ENCODE results near the gene OGFOD1. TPM values are rescaled to one million over a fixed set of nuclear protein-coding genes. Genes with fewer than 3 reads are reported as not detected.

Gene OGFOD1
- total and polyA plus RNA-seq, 2 of the 13 experiments (the other 11 are each of a cell fraction or from before 2014, with no cell fraction given), result 35.2 to 81.3 TPM

DNA sequence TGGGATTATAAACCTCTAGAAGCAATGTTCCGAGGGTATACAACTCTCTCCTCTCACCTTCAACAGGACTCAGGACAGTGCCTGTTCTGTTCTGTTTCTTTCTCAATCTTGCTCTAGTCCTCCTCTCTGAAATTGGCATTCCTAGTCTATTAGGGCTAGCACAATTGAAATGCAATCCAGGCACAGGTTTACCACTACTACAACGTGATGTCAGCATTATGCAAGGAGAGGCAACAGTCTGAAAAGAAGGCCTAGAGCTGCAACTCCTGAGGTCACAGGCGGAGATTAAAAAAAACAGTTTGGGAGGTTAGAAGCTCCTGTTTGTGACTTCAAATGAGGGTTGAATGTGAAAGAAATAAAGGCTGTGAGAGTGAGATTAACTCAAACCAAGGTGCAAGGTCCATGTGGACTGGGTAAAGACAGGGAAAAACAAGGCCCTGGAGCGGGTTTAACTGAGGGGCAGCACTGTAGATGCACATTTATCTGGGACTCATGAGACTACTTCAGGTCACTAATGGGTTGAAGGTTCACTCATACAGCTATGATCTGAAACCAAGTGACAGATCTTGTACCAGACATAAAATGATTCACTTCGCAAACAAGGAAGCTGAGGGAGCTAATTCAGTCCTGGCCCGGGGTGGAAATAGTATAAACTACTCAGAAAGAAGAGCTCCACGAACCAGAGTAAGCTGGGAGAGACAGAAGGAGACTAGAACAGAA, 42.8 kb upstream of the OGFOD1 start (continued):
- TF ChIP-seq, protein P1, sequence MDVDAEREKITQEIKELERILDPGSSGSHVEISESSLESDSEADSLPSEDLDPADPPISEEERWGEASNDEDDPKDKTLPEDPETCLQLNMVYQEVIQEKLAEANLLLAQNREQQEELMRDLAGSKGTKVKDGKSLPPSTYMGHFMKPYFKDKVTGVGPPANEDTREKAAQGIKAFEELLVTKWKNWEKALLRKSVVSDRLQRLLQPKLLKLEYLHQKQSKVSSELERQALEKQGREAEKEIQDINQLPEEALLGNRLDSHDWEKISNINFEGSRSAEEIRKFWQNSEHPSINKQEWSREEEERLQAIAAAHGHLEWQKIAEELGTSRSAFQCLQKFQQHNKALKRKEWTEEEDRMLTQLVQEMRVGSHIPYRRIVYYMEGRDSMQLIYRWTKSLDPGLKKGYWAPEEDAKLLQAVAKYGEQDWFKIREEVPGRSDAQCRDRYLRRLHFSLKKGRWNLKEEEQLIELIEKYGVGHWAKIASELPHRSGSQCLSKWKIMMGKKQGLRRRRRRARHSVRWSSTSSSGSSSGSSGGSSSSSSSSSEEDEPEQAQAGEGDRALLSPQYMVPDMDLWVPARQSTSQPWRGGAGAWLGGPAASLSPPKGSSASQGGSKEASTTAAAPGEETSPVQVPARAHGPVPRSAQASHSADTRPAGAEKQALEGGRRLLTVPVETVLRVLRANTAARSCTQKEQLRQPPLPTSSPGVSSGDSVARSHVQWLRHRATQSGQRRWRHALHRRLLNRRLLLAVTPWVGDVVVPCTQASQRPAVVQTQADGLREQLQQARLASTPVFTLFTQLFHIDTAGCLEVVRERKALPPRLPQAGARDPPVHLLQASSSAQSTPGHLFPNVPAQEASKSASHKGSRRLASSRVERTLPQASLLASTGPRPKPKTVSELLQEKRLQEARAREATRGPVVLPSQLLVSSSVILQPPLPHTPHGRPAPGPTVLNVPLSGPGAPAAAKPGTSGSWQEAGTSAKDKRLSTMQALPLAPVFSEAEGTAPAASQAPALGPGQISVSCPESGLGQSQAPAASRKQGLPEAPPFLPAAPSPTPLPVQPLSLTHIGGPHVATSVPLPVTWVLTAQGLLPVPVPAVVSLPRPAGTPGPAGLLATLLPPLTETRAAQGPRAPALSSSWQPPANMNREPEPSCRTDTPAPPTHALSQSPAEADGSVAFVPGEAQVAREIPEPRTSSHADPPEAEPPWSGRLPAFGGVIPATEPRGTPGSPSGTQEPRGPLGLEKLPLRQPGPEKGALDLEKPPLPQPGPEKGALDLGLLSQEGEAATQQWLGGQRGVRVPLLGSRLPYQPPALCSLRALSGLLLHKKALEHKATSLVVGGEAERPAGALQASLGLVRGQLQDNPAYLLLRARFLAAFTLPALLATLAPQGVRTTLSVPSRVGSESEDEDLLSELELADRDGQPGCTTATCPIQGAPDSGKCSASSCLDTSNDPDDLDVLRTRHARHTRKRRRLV (CRISPR knock-in tag; IDR thresholded peaks at IDR 0.05), result no peak
- TF ChIP-seq RARG (CRISPR knock-in tag; IDR thresholded peaks at IDR 0.05; ENCODE audit: low read depth), result no peak
- TF ChIP-seq ZNF720 (CRISPR knock-in tag; IDR thresholded peaks at IDR 0.05), result no peak
- TF ChIP-seq ZNF569 (CRISPR knock-in tag; IDR thresholded peaks at IDR 0.05; ENCODE audit: borderline replicate concordance), result no peak
- no peak for TF ChIP-seq ATF7-NPFF (CRISPR knock-in tag; IDR thresholded peaks at IDR 0.05; ENCODE audit: low read depth)
- TF ChIP-seq ZNF367 (CRISPR knock-in tag; IDR thresholded peaks at IDR 0.05; ENCODE audit: borderline replicate concordance), result no peak
- TF ChIP-seq CBX5 (CRISPR knock-in tag; IDR thresholded peaks at IDR 0.05; ENCODE audit: borderline replicate concordance), result no peak
- TF ChIP-seq PCBP1 (IDR thresholded peaks at IDR 0.05; ENCODE audit: borderline replicate concordance, low read depth, low read length), result no peak
- TF ChIP-seq HNRNPUL1 (IDR thresholded peaks at IDR 0.05; ENCODE audit: low read depth, low read length), result no peak
- TF ChIP-seq ZNF816 (CRISPR knock-in tag; IDR thresholded peaks at IDR 0.05; ENCODE audit: borderline replicate concordance), result no peak
- no peak for TF ChIP-seq SALL2 (CRISPR knock-in tag; IDR thresholded peaks at IDR 0.05)
- TF ChIP-seq HMGA1 (CRISPR knock-in tag; conservative IDR thresholded peaks at IDR 0.05), result no peak
- no peak for TF ChIP-seq ATF1 (CRISPR knock-in tag; IDR thresholded peaks at IDR 0.05)
- TF ChIP-seq ZNF124 (CRISPR knock-in tag; IDR thresholded peaks at IDR 0.05), result no peak
- no peak for TF ChIP-seq ZNF839 (CRISPR knock-in tag; IDR thresholded peaks at IDR 0.05; ENCODE audit: borderline replicate concordance)
- no peak for TF ChIP-seq ZNF276 (CRISPR knock-in tag; IDR thresholded peaks at IDR 0.05; ENCODE audit: low read depth)
- no peak for TF ChIP-seq ZNF761 (CRISPR knock-in tag; conservative IDR thresholded peaks at IDR 0.05)
- no peak for TF ChIP-seq HOXA5 (CRISPR knock-in tag; IDR thresholded peaks at IDR 0.05)
- no peak for TF ChIP-seq CHD2 (IDR thresholded peaks at IDR 0.05; ENCODE audit: low read depth, low read length)
- no peak for TF ChIP-seq FOXK1 (CRISPR knock-in tag; IDR thresholded peaks at IDR 0.05; ENCODE audit: borderline replicate concordance, low read depth)
- TF ChIP-seq ELF3 (CRISPR knock-in tag; IDR thresholded peaks at IDR 0.05), result peak; percentile 66
- TF ChIP-seq ZNF672 (CRISPR knock-in tag; IDR thresholded peaks at IDR 0.05), result no peak

Measured in HepG2 (cell line).